ENCODE data around the gene TRMT2A. TPM values are rescaled to one million over a fixed set of nuclear protein-coding genes. Genes with fewer than 3 reads are reported as not detected.
A peak's percentile ranks its signal among the peaks of the same experiment; 100 is the strongest.

TRMT2A gene
- total and polyA plus RNA-seq, 2 donors from 2014 or later = 37.3 to 50.0 TPM

GRCh38 chr22:20063271-20064139 is 53.5 kb downstream of the TRMT2A start:
- FAIRE-seq (no peak), DNase-seq (peak in 4 of 5 donors; percentile 18 to 62 (median 34))
- H3K4me3 ChIP-seq (ENCODE audit: low read length in 3 of 3) = no peak overlapping the region
- TF ChIP-seq CTCF (IDR thresholded peaks at IDR 0.05; ENCODE audit: borderline replicate concordance, extremely low read depth, insufficient read depth) = no peak
- H3K4me1 ChIP-seq (ENCODE audit: control insufficient read depth in 2 of 3, insufficient read depth in 2 of 3, low read depth in 1 of 3, low read length in 3 of 3) = peaks cover 0 to 2% (median 0%) of the 10 kb centered on the region in 3 donors
- no peaks in the 10 kb centered on the region for H3K27me3 ChIP-seq (ENCODE audit: control insufficient read depth, insufficient read depth, low read length)
- H3K27ac ChIP-seq (ENCODE audit: low read depth in 2 of 2, low read length in 2 of 2) = no peak overlapping the region
- H3K36me3 ChIP-seq (ENCODE audit: control insufficient read depth in 2 of 3, insufficient read depth in 3 of 3, low read length in 3 of 3) = peaks cover 0 to 14% (median 0%) of the 10 kb centered on the region in 3 donors
- H3K9me3 ChIP-seq (ENCODE audit: control insufficient read depth in 2 of 3, insufficient read depth in 1 of 3, low read length in 3 of 3) = no peaks in the 10 kb centered on the region
- H3K9ac ChIP-seq (ENCODE audit: low read length in 3 of 3) = no peak overlapping the region
- intact Hi-C loops (cut with DNase I) = no loop called here

- peaks cover 0 to 2% (median 0%) of the 10 kb centered on the region in 3 donors for H3K4me1 ChIP-seq (ENCODE audit: control insufficient read depth in 2 of 3, insufficient read depth in 2 of 3, low read depth in 1 of 3, low read length in 3 of 3)
- no peak for DNase-seq
- peaks cover 0 to 14% (median 0%) of the 10 kb centered on the region in 3 donors for H3K36me3 ChIP-seq (ENCODE audit: control insufficient read depth in 2 of 3, insufficient read depth in 3 of 3, low read length in 3 of 3)
- H3K9ac ChIP-seq (ENCODE audit: low read length in 3 of 3) = no peak overlapping the region
- no peak overlapping the region for H3K4me3 ChIP-seq (ENCODE audit: low read length in 3 of 3)
- no peak for FAIRE-seq
- TF ChIP-seq CTCF (IDR thresholded peaks at IDR 0.05; ENCODE audit: borderline replicate concordance, extremely low read depth, insufficient read depth) = no peak
- H3K27me3 ChIP-seq (ENCODE audit: control insufficient read depth, insufficient read depth, low read length) = no peaks in the 10 kb centered on the region
- no peaks in the 10 kb centered on the region for H3K9me3 ChIP-seq (ENCODE audit: control insufficient read depth in 2 of 3, insufficient read depth in 1 of 3, low read length in 3 of 3)
- intact Hi-C loops (cut with DNase I) = no loop called here
- H3K27ac ChIP-seq (ENCODE audit: low read depth in 2 of 2, low read length in 2 of 2) = no peak overlapping the region
Observed at GRCh38 chr22:20062766-20063083, 54.3 kb downstream of the TRMT2A start.

DNA sequence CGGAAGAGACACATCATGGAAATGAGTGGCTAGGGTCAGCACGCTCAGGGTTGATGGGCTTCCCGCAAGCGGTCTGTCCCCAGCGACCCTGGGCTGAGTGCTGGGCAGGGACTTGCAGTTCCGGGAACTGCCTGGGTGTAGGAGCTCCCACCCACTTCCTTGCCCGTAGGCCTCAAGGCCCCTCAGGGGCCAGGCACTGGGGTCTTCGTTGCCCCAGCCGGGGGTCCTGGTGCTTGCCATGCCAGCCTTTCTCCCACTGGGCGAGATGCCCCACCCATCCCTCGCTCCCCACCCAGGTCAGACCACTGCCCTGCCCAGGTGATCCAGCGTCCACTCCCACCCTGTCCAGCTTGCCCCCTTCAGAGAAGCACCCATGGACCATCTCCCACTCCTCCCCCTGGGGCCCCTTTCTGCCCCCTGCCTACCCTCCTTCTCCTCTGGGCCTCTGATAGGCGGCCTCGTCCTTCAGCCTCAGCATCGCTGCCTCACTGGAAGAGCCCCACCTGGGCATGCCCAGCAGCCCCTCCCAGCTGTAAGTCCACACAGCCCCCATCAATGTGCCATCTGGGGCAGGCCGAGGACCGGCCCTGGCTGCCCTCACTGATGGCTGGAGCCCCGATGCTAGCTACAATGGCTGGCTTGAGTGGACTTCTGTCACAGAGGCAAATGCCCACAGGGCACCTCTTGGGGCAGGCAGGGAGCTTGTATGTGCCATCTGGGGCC is 54.8 kb downstream of the TRMT2A start:
- Histone ChIP-seq H3K4me1 (ENCODE audit: control insufficient read depth in 2 of 3, insufficient read depth in 2 of 3, low read depth in 1 of 3, low read length in 3 of 3) (peaks cover 0 to 2% (median 0%) of the 10 kb centered on the region in 3 donors), H3K9ac (ENCODE audit: low read length in 3 of 3) (no peak overlapping the region), H3K4me3 (ENCODE audit: low read length in 3 of 3) (no peak overlapping the region), H3K9me3 (ENCODE audit: control insufficient read depth in 2 of 3, insufficient read depth in 1 of 3, low read length in 3 of 3) (no peaks in the 10 kb centered on the region), H3K36me3 (ENCODE audit: control insufficient read depth in 2 of 3, insufficient read depth in 3 of 3, low read length in 3 of 3) (peaks cover 0 to 14% (median 0%) of the 10 kb centered on the region in 3 donors), H3K27ac (ENCODE audit: low read depth in 2 of 2, low read length in 2 of 2) (no peak overlapping the region), H3K27me3 (ENCODE audit: control insufficient read depth, insufficient read depth, low read length) (no peaks in the 10 kb centered on the region)
- FAIRE-seq = no peak
- intact Hi-C loops (cut with DNase I) = no loop called here
- no peak for DNase-seq
- no peak for TF ChIP-seq CTCF (IDR thresholded peaks at IDR 0.05; ENCODE audit: borderline replicate concordance, extremely low read depth, insufficient read depth)

Small RNAs within 50 kb of the gene (microRNA-seq; reads per million reads assigned to microRNA genes)
- not detected for gene MIR6816

Other genes starting within 250 kb of the TRMT2A start
- gene COMT, start 175.5 kb downstream of the TRMT2A start, total RNA-seq = 118 TPM
- gene COMT, start 175.5 kb downstream of the TRMT2A start, polyA plus RNA-seq (ENCODE audit: insufficient read depth, low read depth, low replicate concordance) = 244 TPM
- 28.6 TPM for gene TXNRD2, start 175.4 kb downstream of the TRMT2A start, total RNA-seq
- gene TXNRD2, start 175.4 kb downstream of the TRMT2A start, polyA plus RNA-seq (ENCODE audit: insufficient read depth, low read depth, low replicate concordance) = 50.6 TPM
- 21.9 TPM for gene ARVCF, start 100.4 kb downstream of the TRMT2A start, total RNA-seq
- gene ARVCF, start 100.4 kb downstream of the TRMT2A start, polyA plus RNA-seq (ENCODE audit: insufficient read depth, low read depth, low replicate concordance) = 16.0 TPM
- 27.7 TPM for gene TANGO2, start 96.1 kb downstream of the TRMT2A start, total RNA-seq
- 37.3 TPM for gene TANGO2, start 96.1 kb downstream of the TRMT2A start, polyA plus RNA-seq (ENCODE audit: insufficient read depth, low read depth, low replicate concordance)
- 40.1 TPM for gene DGCR8, start 37.0 kb downstream of the TRMT2A start, total RNA-seq
- gene DGCR8, start 37.0 kb downstream of the TRMT2A start, polyA plus RNA-seq (ENCODE audit: insufficient read depth, low read depth, low replicate concordance) = 12.2 TPM
- 67.2 TPM for gene RANBP1, start 1.1 kb downstream of the TRMT2A start, total RNA-seq
- 80.5 TPM for gene RANBP1, start 1.1 kb downstream of the TRMT2A start, polyA plus RNA-seq (ENCODE audit: insufficient read depth, low read depth, low replicate concordance)
- gene ZDHHC8, start 14.6 kb upstream of the TRMT2A start, total RNA-seq = 57.1 TPM
- 18.8 TPM for gene ZDHHC8, start 14.6 kb upstream of the TRMT2A start, polyA plus RNA-seq (ENCODE audit: insufficient read depth, low read depth, low replicate concordance)
- 2.8 TPM for gene CCDC188, start 33.8 kb upstream of the TRMT2A start, total RNA-seq
- 0.54 TPM for gene CCDC188, start 33.8 kb upstream of the TRMT2A start, polyA plus RNA-seq (ENCODE audit: insufficient read depth, low read depth, low replicate concordance)
- 1.2 TPM for gene RTN4R, start 151.1 kb upstream of the TRMT2A start, total RNA-seq
- 2.5 TPM for gene RTN4R, start 151.1 kb upstream of the TRMT2A start, polyA plus RNA-seq (ENCODE audit: insufficient read depth, low read depth, low replicate concordance)
- gene DGCR6L, start 202.8 kb upstream of the TRMT2A start, total RNA-seq = 35.3 TPM
- gene DGCR6L, start 202.8 kb upstream of the TRMT2A start, polyA plus RNA-seq (ENCODE audit: insufficient read depth, low read depth, low replicate concordance) = 137 TPM

All from kidney (tissue), 14 donors.